WTC11 (cell line): ENCODE measurements around the gene BBS4. TPM values are rescaled to one million over a fixed set of nuclear protein-coding genes. Genes with fewer than 3 reads are reported as not detected.
"Not testable (repeated sequence)": the region's sequence is repeated elsewhere in the genome, so short reads cannot be mapped to it uniquely, and the experiment has no call there.

Experiments used
- ATAC-seq: fragments of 200-7000 bp; cut with Tn5 transposase; 2 replicates; pipeline ENCODE4 v1.10.0; 2021; ENCODE audit warnings: mild to moderate bottlenecking, moderate library complexity
- CTCF ChIA-PET: fragments of 300-600 bp; sonication (Branson Sonifier 250); formaldehyde crosslinking; loops from one replicate; lab custom pipeline; 2021; ENCODE audit warnings: antibody characterized with exemption; lab: Charles Lee
- POLR2A ChIA-PET: fragments of 350-600 bp; sonication (Branson Sonifier 250); formaldehyde crosslinking; loops from one replicate; lab custom pipeline; 2021; ENCODE audit warnings: antibody characterized with exemption; lab: Charles Lee
- DNase-seq: peaks from one replicate; pipeline ENCODE4 v3.0.0; 2021; ENCODE audit warnings: low spot score
- H3K27ac Mint-ChIP-seq: 2 replicates; pipeline ENCODE4 v1.8.0; 2021; ENCODE audit warnings: mixed read lengths
- H3K27me3 Mint-ChIP-seq: 2 replicates; pipeline ENCODE4 v1.8.0; 2021; ENCODE audit warnings: low read depth, mild to moderate bottlenecking, moderate library complexity, mixed read lengths
- H3K36me3 Mint-ChIP-seq: 2 replicates; pipeline ENCODE4 v1.8.0; 2021; ENCODE audit warnings: mixed read lengths
- H3K4me1 Mint-ChIP-seq: 2 replicates; pipeline ENCODE4 v1.8.0; 2022; ENCODE audit warnings: mixed read lengths
- H3K4me3 Mint-ChIP-seq: 2 replicates; pipeline ENCODE4 v1.8.0; 2021; ENCODE audit warnings: mild to moderate bottlenecking, moderate library complexity, mixed read lengths
- H3K9me3 Mint-ChIP-seq: 2 replicates; pipeline ENCODE4 v1.8.0; 2021; ENCODE audit warnings: mixed read lengths
- SP1 ChIP-seq: sonication (generic); formaldehyde crosslinking; conservative IDR thresholded peaks from 2 replicates; pipeline ENCODE4 v1.8.1; 2022; ENCODE audit warnings: missing genetic modification reagents
- total RNA-seq: library from RNA; stranded (reverse); gene quantifications from 3 replicates; pipeline ENCODE4 v1.2.3, GENCODE V29; 2021
- TF ChIP-seq, protein P1 (sequence below): fragments of 200-600 bp; IDR thresholded peaks from 2 replicates; pipeline ENCODE4 v1.8.0; 2022; ENCODE audit warnings: antibody characterized with exemption
- TF ChIP-seq, protein P2 (sequence below): sonication (generic); formaldehyde crosslinking; IDR thresholded peaks from 2 replicates; pipeline ENCODE4 v1.8.0; 2023; ENCODE audit warnings: missing genetic modification reagents, mild to moderate bottlenecking, borderline replicate concordance

The BBS4 gene
- total RNA-seq, 1 experiment from 2014 or later: 35.6 TPM

DNA sequence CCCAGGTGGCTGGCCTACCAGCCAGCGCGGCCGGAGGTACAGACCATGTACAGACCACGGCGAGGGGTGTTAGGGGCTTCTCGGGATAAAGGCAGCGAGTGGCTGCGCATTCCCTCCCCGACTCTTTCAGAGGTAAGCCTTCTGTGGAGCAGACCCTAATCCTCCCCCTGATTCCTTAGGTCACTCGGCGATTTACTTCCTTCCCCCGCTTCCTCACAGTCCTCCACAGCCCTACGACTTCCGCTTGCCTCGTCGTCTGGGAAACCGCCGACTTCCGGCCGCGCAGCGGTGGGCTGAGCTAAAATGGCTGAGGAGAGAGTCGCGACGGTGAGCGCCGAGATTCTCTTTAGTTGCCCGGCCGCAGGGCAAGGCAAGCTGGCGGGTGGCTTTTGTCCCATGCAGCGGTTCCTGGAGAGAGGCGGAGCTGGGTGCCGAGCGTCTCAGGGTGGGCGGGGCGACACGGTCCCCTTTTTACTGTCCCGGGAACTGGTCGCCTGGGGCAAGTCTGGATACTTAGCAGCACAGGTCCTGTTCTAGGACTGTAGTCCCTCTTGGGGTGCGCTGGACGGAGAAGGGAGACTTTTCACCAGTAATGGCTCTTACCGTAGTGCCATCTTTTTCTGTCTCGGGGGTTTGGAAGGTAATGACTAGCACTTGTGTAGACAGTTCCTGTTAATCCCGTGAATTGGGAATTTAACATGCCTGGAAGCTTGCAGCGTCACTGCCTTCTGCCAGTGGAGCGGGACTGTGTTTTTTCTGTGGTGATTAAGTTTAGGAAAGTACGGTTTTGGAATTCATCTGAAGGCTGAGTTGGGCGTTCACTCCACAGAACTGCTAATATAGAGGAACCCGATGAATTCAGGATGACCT is at the start of gene BBS4, which contains the start of gene HIGD2B (continued):
- TF ChIP-seq, protein P1, sequence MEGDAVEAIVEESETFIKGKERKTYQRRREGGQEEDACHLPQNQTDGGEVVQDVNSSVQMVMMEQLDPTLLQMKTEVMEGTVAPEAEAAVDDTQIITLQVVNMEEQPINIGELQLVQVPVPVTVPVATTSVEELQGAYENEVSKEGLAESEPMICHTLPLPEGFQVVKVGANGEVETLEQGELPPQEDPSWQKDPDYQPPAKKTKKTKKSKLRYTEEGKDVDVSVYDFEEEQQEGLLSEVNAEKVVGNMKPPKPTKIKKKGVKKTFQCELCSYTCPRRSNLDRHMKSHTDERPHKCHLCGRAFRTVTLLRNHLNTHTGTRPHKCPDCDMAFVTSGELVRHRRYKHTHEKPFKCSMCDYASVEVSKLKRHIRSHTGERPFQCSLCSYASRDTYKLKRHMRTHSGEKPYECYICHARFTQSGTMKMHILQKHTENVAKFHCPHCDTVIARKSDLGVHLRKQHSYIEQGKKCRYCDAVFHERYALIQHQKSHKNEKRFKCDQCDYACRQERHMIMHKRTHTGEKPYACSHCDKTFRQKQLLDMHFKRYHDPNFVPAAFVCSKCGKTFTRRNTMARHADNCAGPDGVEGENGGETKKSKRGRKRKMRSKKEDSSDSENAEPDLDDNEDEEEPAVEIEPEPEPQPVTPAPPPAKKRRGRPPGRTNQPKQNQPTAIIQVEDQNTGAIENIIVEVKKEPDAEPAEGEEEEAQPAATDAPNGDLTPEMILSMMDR: no peak
- TF ChIP-seq, protein P2, sequence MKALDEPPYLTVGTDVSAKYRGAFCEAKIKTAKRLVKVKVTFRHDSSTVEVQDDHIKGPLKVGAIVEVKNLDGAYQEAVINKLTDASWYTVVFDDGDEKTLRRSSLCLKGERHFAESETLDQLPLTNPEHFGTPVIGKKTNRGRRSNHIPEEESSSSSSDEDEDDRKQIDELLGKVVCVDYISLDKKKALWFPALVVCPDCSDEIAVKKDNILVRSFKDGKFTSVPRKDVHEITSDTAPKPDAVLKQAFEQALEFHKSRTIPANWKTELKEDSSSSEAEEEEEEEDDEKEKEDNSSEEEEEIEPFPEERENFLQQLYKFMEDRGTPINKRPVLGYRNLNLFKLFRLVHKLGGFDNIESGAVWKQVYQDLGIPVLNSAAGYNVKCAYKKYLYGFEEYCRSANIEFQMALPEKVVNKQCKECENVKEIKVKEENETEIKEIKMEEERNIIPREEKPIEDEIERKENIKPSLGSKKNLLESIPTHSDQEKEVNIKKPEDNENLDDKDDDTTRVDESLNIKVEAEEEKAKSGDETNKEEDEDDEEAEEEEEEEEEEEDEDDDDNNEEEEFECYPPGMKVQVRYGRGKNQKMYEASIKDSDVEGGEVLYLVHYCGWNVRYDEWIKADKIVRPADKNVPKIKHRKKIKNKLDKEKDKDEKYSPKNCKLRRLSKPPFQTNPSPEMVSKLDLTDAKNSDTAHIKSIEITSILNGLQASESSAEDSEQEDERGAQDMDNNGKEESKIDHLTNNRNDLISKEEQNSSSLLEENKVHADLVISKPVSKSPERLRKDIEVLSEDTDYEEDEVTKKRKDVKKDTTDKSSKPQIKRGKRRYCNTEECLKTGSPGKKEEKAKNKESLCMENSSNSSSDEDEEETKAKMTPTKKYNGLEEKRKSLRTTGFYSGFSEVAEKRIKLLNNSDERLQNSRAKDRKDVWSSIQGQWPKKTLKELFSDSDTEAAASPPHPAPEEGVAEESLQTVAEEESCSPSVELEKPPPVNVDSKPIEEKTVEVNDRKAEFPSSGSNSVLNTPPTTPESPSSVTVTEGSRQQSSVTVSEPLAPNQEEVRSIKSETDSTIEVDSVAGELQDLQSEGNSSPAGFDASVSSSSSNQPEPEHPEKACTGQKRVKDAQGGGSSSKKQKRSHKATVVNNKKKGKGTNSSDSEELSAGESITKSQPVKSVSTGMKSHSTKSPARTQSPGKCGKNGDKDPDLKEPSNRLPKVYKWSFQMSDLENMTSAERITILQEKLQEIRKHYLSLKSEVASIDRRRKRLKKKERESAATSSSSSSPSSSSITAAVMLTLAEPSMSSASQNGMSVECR (CRISPR knock-in tag): peak; percentile 13; the same call in 1 of the 2 replicates
- no peak for TF ChIP-seq SP1

DNA sequence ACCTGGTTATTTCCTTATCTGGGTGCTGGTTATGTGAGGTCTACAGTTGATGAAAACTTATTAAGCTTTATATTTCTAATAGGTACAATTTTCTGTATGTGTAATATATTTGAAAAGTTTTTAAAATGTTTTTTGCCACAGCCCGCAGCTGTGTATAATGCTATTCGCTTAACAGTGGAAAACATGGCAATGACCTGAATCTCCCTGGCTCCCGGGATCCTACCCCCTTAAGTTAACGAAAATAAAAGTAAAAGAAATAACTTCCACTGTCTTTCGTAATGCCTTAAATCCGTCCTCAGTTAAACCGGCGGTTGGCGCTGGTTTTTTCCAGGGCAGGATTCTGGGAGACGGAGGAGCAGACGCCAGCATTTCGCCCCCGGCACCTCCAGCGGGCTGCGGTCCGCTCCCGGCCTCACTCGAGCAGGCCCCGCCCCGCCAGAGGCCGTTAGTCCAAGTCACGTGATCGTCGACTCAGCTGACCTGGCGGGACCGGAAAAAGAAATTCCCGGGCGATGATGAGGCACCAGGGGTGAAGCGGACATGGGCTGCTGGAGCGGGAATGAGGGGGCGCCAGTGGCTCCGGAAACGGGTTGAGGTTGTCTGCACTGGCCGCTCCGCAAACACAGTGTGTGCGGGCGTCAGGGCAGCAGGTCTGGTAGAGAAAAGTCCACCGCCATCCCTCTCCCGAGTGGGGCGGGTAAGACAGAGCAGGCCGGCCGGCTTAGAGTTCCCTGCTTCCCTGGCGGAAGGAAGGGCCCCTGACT is 49.3 kb upstream of the BBS4 start:
- not testable (repeated sequence) for H3K27ac Mint-ChIP-seq, H3K27me3 Mint-ChIP-seq

DNA sequence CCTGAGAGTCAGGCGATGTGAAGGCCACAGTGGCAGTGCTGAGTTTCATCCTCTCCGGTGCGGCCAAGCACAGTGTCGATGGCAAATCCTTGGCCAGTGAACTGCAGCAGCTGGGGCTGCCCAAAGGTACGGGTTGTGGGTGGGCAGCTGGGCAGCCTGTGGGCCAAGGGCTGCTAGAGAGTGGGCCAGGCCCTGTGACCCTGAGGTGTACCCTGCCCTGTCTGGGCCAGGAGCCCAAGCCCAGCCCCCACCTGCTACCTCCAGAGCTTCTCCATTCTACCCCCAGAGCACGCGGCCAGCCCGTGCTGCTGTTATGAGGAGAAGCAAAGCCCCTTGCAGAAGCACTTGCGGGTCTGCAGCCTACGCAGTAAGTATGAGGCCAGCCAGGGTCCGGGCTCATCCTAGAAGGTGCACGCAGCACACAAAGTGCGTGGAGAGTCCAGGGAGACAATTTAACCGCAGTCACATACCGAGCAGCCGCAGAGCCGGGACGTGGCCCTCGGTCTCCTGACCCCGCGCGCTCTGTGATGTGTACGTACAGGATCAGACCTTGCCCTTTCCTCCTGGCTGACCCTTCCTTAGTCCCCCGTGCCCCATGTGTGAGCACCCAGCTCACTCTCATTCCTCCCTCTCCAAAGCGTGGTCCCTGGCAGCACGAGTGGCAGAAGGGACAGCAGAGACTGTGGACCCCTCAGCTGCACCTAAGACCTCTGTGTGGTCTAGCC is 46.1 kb upstream of the BBS4 start:
- ATAC-seq, CTCF ChIA-PET, H3K4me3 Mint-ChIP-seq, H3K36me3 Mint-ChIP-seq, DNase-seq, POLR2A ChIA-PET, H3K27me3 Mint-ChIP-seq, H3K27ac Mint-ChIP-seq, H3K4me1 Mint-ChIP-seq, H3K9me3 Mint-ChIP-seq: not testable (repeated sequence)

More for the DNA sequence above, 49.3 kb upstream of the BBS4 start:
- DNase-seq (peak; percentile 79), ATAC-seq (peak; percentile 80)
- H3K9me3 Mint-ChIP-seq, H3K4me1 Mint-ChIP-seq, H3K4me3 Mint-ChIP-seq, H3K36me3 Mint-ChIP-seq, POLR2A ChIA-PET, CTCF ChIA-PET: not testable (repeated sequence)

DNA sequence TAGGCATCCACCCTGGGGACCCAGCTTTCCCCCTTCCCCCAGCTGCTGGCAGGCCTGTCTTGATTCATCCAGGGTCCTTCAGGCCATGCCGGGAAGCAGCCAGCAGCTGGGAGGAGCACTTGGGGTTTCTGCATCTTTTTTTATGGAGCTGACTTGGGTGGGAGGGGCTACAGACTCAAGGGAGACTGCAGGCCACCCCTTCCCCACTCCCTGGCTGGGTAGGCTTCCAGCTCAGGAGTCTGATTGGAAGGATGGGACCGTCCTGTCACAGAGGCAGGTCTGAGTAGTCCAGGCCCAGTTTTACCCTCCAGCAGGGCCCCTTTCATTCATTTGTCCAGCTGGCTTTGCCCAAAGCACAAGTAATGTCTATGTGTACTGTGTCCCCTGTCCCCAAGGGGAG is 43.7 kb upstream of the BBS4 start:
- H3K27me3 Mint-ChIP-seq, POLR2A ChIA-PET, DNase-seq, H3K4me3 Mint-ChIP-seq, H3K9me3 Mint-ChIP-seq, H3K4me1 Mint-ChIP-seq, H3K36me3 Mint-ChIP-seq, CTCF ChIA-PET, H3K27ac Mint-ChIP-seq: not testable (repeated sequence)
- ATAC-seq: peak; percentile 93

DNA sequence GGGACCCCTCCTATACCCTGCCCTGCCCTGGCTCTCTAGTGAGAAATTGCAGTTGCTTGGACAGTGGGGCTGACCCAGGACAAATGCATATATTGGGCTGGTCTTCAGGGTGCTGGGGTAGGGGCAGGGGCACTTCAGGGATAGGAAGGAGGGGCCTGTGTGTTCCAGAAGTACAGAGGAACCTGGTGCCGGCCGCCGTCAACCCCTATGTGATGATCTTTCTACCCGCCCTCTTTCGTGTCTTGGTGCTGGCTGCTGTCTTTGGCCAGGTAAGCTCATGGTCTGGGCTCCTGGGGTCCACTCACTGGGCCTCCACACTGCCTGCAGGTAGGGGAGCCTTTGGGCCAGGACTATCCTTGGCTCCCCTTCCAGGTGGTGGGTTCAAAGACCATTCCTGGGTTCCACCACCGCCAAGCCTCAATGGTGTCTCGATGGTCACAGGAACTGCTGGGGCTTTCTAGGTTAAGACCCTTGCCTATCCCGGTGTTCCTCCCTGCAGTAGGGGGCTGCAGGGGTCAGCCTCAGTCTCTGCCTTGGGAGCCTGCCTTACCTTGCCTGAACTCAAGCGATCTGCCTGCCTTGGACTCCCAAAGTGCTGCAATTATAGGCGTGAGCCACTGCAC is 37.3 kb upstream of the BBS4 start:
- POLR2A ChIA-PET, H3K4me1 Mint-ChIP-seq: not testable (repeated sequence)

DNA sequence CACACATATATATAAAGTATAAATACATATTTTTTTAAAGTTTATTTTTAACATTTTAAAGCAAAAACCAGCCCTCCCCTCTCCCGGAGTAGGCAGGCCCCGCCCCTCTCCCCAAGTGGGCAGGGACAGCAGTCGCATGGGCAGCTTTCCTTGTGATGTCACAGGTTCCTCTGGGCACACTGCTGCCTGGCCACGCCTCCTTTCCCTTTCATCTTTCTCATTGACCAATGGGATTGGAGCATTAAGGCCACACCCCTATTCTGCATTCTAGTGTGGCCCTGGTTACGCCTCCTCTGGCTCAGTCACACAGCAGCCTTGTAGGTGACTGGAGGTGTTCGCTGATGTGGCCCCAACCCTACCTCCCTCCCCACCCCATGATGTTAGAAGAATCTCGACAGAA is 31.6 kb upstream of the BBS4 start, which contains the start of gene GOLGA6B:
TSS of gene GOLGA6B (plus strand) at position 301 of the 400 bp plus-strand sequence. CDS start at position 342, 41 bp downstream.
- H3K36me3 Mint-ChIP-seq, H3K4me3 Mint-ChIP-seq, H3K27me3 Mint-ChIP-seq, H3K4me1 Mint-ChIP-seq, POLR2A ChIA-PET, H3K27ac Mint-ChIP-seq, CTCF ChIA-PET, H3K9me3 Mint-ChIP-seq, ATAC-seq, DNase-seq: not testable (repeated sequence)

More for the DNA sequence above, 37.3 kb upstream of the BBS4 start:
- H3K4me3 Mint-ChIP-seq, CTCF ChIA-PET, DNase-seq, H3K27me3 Mint-ChIP-seq, ATAC-seq, H3K9me3 Mint-ChIP-seq, H3K36me3 Mint-ChIP-seq: not testable (repeated sequence)
- peak overlapping the region; percentile 60; the same call in 1 of the 2 replicates for H3K27ac Mint-ChIP-seq

DNA sequence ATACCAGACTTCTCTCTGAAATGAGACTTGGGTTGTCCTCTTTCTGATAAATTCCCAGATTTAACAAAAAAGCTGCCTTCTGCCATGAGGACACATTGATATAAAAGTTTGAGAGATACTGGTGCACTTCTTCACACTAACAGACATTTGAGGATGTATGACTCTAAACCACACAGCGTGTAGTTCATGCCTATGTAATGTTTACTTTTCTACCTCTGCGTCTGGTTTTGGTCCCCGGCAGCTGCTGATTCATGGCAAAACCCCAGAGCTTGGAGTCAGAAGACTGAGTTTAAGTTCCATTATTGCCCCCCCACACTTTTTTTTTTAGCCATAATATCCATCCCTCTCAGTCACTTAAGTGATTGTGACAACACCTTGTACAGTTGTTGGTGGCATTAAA is 30.0 kb upstream of the BBS4 start:
- H3K9me3 Mint-ChIP-seq, H3K4me3 Mint-ChIP-seq, CTCF ChIA-PET, ATAC-seq, H3K27ac Mint-ChIP-seq, POLR2A ChIA-PET, H3K27me3 Mint-ChIP-seq, H3K4me1 Mint-ChIP-seq, DNase-seq, H3K36me3 Mint-ChIP-seq: not testable (repeated sequence)

DNA sequence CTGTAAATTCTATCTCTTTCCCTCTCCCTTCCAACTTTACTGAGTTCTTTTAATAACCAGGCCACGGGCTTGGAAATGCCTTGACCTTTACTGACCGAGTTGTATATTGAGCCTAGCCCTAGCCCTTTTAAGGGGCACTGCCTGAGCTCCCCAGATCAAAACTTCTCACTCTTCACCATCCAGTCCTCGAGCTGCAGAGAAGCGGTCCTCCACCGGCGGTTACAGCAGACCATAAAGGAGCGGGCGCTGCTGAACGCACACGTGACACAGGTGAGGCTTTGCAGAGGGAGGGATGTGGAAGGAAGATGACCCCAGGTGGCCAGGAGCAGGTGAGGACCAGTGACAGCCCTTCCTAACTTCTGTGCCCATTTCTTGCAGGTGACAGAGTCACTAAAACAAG is 24.9 kb upstream of the BBS4 start:
- H3K9me3 Mint-ChIP-seq, H3K27ac Mint-ChIP-seq, CTCF ChIA-PET, H3K27me3 Mint-ChIP-seq, ATAC-seq, POLR2A ChIA-PET, H3K36me3 Mint-ChIP-seq, H3K4me3 Mint-ChIP-seq, H3K4me1 Mint-ChIP-seq, DNase-seq: not testable (repeated sequence)

DNA sequence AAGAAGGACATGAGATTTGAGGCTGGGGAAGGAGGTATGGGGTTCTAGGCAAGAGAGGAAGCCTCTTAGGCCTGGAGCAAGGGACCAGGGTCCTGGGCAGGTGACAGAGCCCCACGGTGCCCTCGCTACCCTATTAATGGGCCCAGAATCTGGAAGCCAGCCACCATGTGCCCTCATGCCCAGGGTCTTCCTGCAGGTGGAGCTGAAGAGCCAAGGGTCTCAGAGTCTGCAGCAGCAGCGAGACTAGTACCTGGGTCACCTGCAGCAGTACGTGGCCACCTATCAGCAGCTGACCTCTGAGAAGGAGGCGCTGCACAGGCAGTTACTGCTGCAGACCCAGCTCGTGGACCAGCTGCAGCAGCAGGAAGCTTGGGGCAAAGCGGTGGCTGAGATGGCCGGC is 22.1 kb upstream of the BBS4 start:
- H3K27me3 Mint-ChIP-seq, ATAC-seq, H3K36me3 Mint-ChIP-seq, POLR2A ChIA-PET, H3K27ac Mint-ChIP-seq, H3K4me1 Mint-ChIP-seq, H3K9me3 Mint-ChIP-seq, CTCF ChIA-PET, H3K4me3 Mint-ChIP-seq: not testable (repeated sequence)
- DNase-seq: peak; percentile 75
